ENCODE data around the gene NAIF1.

NAIF1 gene

DNA sequence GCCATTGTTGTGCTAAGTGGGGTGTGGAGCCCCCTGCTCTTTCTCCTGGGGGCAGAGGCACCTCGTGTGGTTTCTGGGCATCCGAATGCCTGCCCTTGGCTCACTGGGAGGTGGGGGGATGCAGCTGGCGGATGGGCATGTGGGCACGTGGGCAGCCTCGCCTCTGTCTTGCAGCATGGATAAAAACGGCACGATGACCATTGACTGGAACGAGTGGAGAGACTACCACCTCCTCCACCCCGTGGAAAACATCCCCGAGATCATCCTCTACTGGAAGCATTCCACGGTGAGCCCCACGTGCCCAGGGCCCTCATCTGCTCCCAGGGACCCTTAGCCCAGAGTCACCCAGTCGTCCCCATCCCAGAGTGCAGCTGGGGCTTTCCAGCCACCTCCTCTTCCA lies 35.1 kb upstream of the NAIF1 start:
- no peak for DNase-seq

- DNase-seq, result no peak
Measured at GRCh38 chr9:128101690-128102089, 34.6 kb upstream of the NAIF1 start.

DNA sequence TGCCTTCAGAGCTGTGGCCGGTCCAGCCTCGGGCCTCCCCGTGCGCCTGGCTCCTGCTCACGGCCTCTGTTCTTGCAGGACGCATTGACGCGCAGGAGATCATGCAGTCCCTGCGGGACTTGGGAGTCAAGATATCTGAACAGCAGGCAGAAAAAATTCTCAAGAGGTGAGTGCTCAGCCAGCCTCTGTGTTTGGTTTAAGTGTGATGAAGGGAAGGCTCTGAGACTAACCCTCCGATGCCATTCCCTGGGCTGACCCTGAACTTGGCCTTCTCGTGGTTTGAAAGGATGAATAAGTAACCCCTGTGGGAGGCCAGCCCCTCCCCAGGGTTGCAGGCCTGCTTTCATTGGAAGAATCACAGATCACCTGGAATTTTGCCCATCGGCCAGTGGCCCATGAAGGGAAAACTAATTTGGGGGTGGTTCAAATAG lies 34.1 kb upstream of the NAIF1 start:
- DNase-seq, result no peak

DNA sequence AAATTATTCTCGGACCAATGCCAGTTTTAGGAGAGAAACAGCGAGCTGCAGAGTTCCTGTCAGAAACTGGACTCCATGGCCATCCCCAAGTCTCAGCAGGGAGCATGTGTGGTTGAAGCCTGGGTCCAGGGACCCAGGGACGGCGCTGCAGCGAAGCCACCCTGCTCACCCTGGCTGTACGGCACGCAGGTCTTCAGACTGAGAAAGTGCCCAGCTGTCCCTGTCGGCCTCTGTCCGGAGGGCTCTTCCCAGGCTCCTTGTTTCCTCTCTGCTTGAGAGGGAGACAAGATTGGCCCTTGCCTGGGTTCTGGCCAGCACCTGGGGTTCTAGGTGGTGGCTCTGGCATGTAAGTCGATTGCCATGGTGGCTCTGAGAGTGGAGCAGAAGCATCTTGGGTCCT lies 33.5 kb upstream of the NAIF1 start:
- no peak for DNase-seq

DNA sequence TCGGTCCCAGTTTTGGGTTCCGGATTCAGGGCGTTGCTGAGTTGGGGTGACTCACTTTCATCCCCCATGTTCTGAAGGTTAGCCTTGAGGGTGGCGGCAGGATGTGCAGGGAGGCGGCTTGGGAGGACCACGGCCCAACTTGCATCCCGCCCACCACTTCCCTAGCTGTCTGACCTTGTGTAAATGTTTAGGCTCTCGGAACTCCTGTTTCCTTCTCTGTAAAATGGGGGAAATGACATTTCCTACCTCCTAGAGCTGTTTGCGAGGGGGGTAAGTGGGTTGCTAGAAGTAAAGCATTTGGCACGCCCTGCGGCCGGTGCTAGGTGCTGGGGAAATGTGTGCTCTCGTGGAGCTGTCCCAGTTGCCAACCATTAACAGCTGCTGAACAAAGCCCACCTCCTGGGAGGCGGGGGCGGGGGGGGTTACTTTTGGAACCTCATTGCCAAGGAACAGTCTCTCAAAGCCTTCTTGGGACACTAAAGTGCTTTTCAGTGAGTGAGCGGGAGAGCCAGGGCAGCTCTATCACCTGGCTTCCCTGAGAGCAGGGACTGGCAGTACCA lies 32.9 kb upstream of the NAIF1 start:
- DNase-seq, result no peak

DNA sequence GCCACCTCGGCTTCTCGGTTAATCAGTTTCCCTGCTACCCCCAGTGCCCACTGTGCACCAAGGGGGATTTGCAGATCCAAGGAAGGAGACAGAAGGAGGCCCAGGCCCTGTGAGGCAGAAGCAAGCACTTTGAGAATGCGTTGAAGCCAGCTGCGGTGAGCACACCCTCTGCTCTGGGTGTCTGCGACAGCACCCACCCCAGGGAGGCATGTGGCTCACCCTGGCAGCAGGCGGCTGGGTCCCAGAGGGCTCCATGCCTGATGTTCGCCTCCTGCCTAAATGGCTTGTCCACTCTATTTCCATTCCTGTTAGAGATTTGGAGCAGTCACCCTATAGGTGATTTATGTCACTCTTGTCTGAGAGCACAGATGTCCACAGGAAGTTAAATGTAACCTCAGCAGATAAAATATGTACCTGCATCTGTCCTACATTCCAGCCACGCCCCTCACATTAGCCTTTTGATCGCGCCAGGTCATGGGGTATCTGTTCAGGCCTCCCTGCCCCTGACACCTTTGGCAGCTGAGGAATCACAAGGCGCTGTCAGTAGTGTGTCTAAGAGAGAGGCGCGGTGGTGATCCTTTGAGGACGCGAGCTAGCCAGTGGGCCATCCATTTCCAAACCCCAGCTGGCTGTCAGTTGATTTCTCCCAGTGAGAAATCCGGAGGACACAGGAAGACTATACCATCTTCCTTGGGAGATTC lies 32.3 kb upstream of the NAIF1 start:
- peak; percentile 46 for DNase-seq

DNA sequence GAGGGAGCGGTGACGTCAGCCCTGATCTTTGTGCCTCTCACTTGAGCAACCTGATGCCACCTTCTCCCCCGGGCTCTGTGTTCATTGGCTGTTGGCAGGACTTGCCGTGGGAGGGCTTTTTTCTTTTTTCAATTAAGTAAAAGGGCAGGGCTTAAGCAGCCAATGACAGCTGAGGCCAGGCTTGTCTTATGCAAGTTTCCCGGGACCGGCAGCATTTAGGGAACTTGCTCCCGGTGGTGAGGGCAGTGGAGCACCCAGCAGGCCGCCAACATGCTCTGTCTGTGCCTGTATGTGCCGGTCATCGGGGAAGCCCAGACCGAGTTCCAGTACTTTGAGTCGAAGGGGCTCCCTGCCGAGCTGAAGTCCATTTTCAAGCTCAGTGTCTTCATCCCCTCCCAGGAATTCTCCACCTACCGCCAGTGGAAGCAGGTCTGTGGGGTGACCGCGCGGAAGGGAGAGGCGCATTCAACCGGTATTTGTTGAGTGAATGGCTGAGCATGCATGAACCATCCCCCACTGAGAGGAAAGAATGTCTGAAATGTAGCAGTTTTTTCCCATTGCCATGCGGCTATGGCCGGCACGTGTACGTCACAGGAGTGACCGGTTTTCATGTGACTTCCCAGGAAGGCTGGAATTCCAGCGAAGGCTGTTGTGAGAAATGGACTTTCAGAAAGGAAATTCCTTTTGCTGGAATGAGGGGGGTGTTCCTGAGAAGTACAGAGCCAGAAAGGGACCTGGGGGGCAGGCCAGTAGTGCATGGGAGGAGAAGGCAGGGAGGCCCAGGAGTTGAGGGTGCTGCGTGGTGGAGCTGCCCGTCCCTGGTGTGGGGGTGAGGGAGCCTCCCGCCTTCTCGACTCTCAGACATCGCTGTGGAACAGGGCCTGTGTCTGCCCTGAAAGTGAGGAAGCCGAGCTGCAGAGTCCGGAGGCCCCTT lies 31.4 kb upstream of the NAIF1 start:
- DNase-seq, result peak; percentile 99

- no peak for DNase-seq
Measured at GRCh38 chr9:128097543-128098296, 30.6 kb upstream of the NAIF1 start.

DNA sequence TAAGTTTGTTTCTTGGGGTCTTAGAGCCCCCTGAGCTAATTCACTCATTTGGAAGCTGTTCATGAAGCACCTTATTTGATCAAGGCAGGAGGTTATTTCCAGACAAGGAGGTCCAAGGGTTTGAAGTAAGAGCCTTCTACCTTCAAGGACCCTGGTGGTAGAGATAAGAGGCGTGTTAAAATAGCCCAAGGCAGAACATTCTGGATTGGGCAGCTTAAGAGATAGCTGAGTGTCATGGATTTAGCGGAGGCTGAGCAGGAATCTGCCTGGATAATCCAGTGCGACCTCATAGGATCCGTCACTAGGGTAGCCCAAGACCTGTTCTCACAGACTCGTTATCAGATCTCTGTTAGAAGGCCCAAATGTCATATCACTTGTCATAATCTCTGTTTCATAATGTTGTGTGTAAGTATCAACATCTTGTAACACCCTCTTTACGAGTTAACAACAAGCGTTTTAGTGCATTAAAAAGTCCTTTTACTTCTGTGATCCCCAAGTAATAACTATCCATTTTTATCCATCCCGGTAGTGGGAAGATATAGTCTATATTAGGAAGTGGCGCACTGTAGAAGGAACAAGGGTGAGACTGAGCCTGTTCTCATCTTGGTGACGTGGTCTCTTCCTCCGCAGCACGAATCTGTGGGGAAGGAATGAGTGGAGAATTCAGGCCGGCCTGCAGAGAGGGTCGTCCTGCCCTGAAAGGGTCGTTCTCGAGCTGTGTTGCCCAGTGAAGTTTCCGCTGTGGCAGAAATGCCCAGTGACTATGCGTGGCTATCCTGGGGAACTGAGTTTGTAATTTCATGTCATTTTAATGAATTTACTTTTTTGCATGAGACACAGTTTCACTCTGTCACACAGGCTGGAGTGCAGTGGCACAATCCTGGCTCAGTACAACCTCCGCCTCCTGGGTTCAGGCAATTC lies 29.8 kb upstream of the NAIF1 start:
- DNase-seq, result no peak

DNA sequence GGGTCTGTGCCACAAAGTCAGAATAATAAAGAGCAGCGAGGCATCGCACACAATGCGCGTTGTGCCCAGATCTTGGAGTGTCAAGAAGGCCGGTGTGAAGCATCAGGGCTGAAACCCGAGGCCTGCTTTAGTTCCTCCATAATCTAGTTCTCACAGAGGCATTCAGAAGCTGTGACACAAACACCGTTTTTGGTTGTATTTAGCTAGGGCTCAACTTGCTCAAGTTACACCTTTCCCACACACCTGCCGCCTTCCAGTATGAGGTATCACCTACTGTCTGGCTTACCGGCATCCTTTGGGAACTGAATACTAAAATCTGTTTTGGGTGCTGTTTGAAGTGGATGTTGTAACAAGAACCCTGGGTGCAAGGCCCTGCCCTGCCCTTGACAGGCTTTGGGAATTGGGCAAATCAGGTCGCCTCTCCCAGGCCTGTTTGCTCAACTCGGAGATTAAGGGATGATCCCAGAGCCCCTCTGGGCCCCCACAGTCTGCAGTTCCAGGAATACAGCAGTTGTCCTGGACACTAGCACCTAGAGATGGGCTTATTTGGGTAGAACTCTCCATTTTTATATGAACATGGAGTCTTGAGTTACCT lies 27.9 kb upstream of the NAIF1 start:
- DNase-seq, result peak; percentile 80

DNA sequence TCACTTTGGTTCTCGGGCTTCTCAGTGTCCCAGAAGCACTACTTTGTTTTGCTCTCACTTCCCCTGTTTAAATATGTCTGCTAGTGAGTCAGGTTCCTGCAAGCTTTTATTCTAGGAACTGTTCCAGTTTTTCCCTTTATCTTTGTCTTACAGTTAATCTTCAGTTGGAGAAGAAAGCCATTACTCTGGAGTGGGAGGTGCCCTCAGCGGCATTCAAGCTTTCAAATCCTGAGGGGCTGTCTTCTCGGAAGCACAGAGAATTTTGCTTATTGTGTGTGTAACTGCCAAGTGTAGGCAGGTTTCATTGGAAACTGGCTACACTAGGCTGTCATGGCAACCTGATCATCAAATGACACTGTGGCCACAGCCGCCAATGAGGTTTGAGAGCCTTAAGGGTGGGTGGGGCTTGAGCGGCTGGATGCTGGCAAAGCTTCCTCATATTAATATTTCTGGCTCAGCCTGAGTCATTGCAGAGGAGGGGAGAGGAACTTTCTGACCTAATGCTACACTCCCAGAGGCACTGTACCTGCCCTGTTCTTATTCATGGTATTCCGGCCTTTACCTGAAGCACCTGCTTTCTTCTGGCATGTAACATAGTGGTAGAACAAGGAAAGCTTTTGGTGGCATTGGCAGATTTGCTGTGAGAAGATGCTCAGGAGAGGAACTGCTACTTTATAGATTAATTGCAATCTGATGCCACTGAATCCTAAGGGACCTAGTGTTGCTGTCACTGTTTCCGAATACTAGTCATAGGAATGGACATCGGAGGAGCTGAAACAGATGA lies 27.2 kb upstream of the NAIF1 start:
- peak; percentile 96 for DNase-seq

GRCh38 chr9:128093011-128093410 lies 25.9 kb upstream of the NAIF1 start:
- no peak for DNase-seq

DNA sequence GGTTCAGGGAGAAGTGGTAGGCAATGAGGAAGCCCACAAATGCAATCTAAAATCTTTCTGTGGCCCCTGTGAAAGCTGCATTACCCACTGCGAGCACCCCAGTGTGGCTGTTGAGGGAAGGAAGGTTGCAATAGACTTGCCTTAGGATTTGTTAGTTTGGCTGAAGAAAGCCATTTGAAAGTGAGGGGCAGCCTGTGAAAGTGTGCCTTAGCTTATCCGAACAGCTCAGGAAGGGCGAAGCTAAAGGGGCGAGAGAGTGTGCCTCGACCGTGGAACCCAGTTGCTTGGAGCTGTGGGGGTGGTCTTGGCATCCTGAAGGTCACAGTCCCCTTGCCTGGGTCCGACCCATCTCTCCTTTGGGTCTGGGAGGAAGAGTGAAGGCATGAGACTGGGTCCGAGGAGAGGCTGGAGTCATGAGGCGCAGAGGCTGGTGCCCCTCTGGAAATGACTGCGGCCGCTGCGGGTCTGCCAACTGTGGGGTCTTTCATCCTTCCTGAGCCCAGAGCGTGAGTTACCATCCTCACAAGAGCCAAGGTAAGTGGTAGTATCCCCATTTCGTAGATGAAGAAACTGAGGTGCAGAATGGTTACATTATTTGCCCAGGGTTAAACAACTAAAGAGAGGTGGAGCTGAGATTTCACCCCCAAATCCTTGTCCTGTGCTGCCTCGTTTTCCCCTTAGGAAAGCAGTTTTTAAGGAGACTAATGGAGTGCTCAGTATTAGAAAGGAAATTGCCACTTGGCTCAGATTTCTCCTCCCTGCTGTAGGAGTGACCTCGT lies 25.3 kb upstream of the NAIF1 start:
- DNase-seq, result no peak

GRCh38 chr9:128091571-128091970 lies 24.5 kb upstream of the NAIF1 start:
- no peak for DNase-seq

DNA sequence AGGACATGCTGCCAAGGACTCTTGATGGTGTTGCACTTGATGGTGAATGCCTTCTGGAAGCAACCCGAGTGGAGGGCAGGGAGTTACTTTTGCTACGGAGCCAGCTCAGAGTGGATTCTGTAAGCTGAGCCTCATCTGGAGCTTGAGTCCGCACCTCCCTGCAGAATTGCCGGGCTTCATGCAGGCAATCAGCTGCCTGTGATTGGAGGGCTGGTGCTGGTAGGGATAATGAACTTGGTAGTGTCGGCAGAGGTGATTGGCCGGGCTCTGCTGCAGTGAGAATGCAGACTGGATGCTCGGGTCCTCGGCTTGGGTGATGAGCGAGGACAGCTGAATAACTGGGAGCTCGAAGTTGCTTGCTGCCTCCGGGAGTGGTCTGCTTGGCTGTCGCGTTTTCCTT lies 24.0 kb upstream of the NAIF1 start:
- DNase-seq, result peak; percentile 93

GRCh38 chr9:128089299-128089698 lies 22.2 kb upstream of the NAIF1 start:
- no peak for DNase-seq

DNA sequence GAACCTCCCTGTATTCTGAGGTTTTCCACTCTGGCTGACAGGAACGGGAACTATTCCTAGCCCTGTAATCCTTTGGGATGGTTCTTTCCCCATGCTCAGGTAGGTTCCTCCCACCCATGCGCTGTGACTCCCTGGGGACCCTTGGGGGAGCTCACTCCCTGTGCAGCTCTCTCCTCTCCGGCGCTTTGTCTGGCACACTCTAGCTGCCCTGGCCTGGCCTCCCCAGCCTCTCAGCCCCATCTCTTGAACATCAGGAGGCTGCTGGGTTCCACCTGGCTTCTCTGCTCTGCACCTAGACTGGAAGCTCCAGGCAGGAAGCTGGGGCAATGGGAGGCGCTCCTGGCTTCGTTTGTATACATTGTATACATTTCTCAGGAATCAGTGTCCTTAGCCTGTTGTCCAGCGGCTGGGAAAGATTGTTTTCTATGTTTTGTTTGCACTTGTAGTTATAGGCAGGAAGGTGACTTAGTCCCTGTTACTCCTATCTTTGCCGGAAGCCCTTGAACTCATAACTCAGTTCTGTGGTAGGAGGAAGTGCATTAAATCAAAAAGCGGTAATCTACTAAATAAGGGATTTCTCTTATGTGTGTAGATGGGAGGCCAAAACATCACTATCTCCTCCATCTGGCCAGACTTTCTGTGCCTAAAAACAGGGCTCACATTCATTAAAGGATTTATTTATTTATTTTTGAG lies 21.3 kb upstream of the NAIF1 start:
- no peak for DNase-seq

GRCh38 chr9:128087262-128087661 lies 20.1 kb upstream of the NAIF1 start:
- DNase-seq, result no peak

- no peak for DNase-seq
Measured at GRCh38 chr9:128085943-128086342, 18.8 kb upstream of the NAIF1 start.

Measured in NCI-H2171 treated with DMSO at 0.1 percent for 48 hours (cell line).